HepG2 (cell line): ENCODE measurements around the gene ARHGAP26.

ENCODE experiments used
- BHLHE40 ChIP-seq: IDR thresholded peaks from 2 replicates; pipeline ENCODE4 v1.6.1; 2011; ENCODE audit warnings: low read length, improper control_type of control experiment
- DNMT1 ChIP-seq: sonication (generic); formaldehyde crosslinking; IDR thresholded peaks from 2 replicates; pipeline ENCODE4 v1.5.1; 2020; ENCODE audit warnings: mild to moderate bottlenecking, missing genetic modification reagents
- ETV6 ChIP-seq: sonication (generic); formaldehyde crosslinking; conservative IDR thresholded peaks from 2 replicates; pipeline ENCODE4 v1.4.0; 2020; ENCODE audit warnings: missing genetic modification reagents
- POLR2AphosphoS5 ChIP-seq: IDR thresholded peaks from 2 replicates; pipeline ENCODE4 v1.6.1; 2012; ENCODE audit warnings: low read depth, low read length
- RBM22 ChIP-seq: fragments of 200-400 bp; formaldehyde crosslinking; optimal IDR thresholded peaks from 2 replicates; pipeline ENCODE3; 2017; ENCODE audit warnings: mild to moderate bottlenecking, low read length, moderate library complexity
- RXRA ChIP-seq: sonication (generic); formaldehyde crosslinking; IDR thresholded peaks from 2 replicates; pipeline ENCODE4 v1.5.1; 2020; ENCODE audit warnings: missing genetic modification reagents
- SMAD1 ChIP-seq: sonication (generic); formaldehyde crosslinking; IDR thresholded peaks from 2 replicates; pipeline ENCODE4 v1.4.0; 2020; ENCODE audit warnings: missing genetic modification reagents, low read depth, mild to moderate bottlenecking, borderline replicate concordance
- TAF1 ChIP-seq: sonication (generic); formaldehyde crosslinking; IDR thresholded peaks from 2 replicates; pipeline ENCODE4 v1.4.0; 2020; ENCODE audit warnings: missing genetic modification reagents
- TCF7L2 ChIP-seq: IDR thresholded peaks from 2 replicates; pipeline ENCODE4 v1.6.1; 2011; ENCODE audit warnings: mild to moderate bottlenecking, low read depth, low read length, moderate library complexity
- ZBTB20 ChIP-seq: sonication (generic); formaldehyde crosslinking; IDR thresholded peaks from 2 replicates; pipeline ENCODE4 v1.8.1; 2023; ENCODE audit warnings: missing genetic modification reagents, low read depth, mild to moderate bottlenecking, borderline replicate concordance
- TF ChIP-seq, protein P1 (sequence below): sonication (generic); formaldehyde crosslinking; IDR thresholded peaks from 2 replicates; pipeline ENCODE4 v1.4.0; 2020; ENCODE audit warnings: missing genetic modification reagents
- TF ChIP-seq, protein P2 (sequence below): sonication (generic); formaldehyde crosslinking; IDR thresholded peaks from 2 replicates; pipeline ENCODE4 v1.5.0; 2020; ENCODE audit warnings: mild to moderate bottlenecking, missing genetic modification reagents, moderate library complexity

DNA sequence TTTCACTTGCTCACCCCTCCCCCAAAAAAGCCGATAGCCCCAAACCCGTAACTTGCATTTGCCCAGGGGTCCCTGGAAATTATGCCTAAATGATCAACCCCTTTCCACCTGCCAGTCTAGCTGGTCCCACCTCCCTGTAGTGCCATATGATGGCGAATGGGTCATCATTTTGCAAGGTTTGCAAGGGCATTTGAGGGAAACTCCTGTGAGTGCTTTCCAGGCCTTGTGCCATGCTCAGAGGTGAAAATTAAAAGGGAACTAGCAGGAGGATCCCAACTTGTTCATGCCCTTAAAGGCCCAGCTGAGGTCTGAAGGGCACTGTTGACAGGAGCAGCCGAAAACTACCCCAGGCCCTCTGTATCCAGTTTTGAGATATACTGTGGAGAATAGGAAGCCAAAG is 440.4 kb downstream of the ARHGAP26 start:
- TF ChIP-seq ZBTB20 (no peak), RBM22 (no peak), TCF7L2 (no peak), POLR2AphosphoS5 (no peak), RXRA (CRISPR knock-in tag) (no peak), DNMT1 (CRISPR knock-in tag) (no peak), ETV6 (CRISPR knock-in tag) (no peak), BHLHE40 (no peak), TAF1 (CRISPR knock-in tag) (no peak), SMAD1 (no peak)
- TF ChIP-seq, protein P1, sequence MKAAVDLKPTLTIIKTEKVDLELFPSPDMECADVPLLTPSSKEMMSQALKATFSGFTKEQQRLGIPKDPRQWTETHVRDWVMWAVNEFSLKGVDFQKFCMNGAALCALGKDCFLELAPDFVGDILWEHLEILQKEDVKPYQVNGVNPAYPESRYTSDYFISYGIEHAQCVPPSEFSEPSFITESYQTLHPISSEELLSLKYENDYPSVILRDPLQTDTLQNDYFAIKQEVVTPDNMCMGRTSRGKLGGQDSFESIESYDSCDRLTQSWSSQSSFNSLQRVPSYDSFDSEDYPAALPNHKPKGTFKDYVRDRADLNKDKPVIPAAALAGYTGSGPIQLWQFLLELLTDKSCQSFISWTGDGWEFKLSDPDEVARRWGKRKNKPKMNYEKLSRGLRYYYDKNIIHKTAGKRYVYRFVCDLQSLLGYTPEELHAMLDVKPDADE = no peak
- TF ChIP-seq, protein P2, sequence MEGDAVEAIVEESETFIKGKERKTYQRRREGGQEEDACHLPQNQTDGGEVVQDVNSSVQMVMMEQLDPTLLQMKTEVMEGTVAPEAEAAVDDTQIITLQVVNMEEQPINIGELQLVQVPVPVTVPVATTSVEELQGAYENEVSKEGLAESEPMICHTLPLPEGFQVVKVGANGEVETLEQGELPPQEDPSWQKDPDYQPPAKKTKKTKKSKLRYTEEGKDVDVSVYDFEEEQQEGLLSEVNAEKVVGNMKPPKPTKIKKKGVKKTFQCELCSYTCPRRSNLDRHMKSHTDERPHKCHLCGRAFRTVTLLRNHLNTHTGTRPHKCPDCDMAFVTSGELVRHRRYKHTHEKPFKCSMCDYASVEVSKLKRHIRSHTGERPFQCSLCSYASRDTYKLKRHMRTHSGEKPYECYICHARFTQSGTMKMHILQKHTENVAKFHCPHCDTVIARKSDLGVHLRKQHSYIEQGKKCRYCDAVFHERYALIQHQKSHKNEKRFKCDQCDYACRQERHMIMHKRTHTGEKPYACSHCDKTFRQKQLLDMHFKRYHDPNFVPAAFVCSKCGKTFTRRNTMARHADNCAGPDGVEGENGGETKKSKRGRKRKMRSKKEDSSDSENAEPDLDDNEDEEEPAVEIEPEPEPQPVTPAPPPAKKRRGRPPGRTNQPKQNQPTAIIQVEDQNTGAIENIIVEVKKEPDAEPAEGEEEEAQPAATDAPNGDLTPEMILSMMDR (CRISPR knock-in tag) = no peak
